ENCODE data around the gene LDLRAD3.

DNA sequence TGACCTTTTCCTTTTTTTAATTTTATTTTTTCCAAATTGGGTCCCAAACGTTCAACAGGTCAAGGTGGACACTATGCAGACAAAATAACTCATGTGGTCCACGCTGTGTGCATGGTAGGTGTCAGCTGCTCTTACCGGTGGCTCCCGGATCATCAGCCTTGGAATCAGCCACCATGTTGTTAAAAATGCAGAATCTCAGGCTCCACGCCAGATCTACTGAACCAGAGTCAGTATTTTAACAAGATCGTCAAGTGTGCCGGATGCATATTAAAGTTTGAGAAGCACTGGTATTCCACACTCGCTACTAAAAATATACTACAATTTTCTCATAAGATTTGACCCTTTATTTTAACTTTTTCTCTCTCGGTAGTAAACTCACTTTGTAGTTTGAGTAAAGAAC, 553 bp upstream of the LDLRAD3 start:
- TF ChIP-seq POLR2A (IDR thresholded peaks at IDR 0.05; ENCODE audit: low read length): no peak
- TF ChIP-seq GATA1 (IDR thresholded peaks at IDR 0.05; ENCODE audit: low read depth, low read length): no peak

Data from erythroblast (primary cell).